ENCODE measurements around the gene DTNB.
"Not testable (repeated sequence)": the region's sequence is repeated elsewhere in the genome, so short reads cannot be mapped to it uniquely, and the experiment has no call there.

DNA sequence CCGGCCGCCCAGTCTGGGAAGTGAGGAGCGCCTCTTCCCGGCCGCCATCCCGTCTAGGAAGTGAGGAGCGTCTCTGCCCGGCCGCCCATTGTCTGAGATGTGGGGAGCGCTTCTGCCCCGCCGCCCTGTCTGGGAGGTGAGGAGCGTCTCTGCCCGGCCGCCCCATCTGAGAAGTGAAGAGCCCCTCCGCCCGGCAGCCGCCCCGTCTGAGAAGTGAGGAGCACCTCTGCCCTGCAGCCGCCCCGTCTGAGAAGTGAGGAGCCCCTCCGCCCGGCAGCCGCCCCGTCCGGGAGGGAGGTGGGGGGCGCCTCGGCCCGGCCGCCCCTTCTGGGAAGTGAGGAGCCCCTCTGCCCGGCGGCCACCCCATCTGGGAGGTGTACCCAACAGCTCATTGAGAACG, 32.2 kb upstream of the DTNB start:
- TF ChIP-seq, protein P1, sequence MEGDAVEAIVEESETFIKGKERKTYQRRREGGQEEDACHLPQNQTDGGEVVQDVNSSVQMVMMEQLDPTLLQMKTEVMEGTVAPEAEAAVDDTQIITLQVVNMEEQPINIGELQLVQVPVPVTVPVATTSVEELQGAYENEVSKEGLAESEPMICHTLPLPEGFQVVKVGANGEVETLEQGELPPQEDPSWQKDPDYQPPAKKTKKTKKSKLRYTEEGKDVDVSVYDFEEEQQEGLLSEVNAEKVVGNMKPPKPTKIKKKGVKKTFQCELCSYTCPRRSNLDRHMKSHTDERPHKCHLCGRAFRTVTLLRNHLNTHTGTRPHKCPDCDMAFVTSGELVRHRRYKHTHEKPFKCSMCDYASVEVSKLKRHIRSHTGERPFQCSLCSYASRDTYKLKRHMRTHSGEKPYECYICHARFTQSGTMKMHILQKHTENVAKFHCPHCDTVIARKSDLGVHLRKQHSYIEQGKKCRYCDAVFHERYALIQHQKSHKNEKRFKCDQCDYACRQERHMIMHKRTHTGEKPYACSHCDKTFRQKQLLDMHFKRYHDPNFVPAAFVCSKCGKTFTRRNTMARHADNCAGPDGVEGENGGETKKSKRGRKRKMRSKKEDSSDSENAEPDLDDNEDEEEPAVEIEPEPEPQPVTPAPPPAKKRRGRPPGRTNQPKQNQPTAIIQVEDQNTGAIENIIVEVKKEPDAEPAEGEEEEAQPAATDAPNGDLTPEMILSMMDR (conservative IDR thresholded peaks at IDR 0.05 in 1 of 2, IDR thresholded peaks at IDR 0.05 in 1 of 2; ENCODE audit: low read depth in 1 of 2, low read length in 2 of 2): not testable (repeated sequence)
- not testable (repeated sequence) for TF ChIP-seq EZH2 (IDR thresholded peaks at IDR 0.05; ENCODE audit: low read length, missing control alignments)

All from fibroblast of lung (primary cell).